Measurements from ENCODE around the gene MAGEA2B. TPM values are rescaled to one million over a fixed set of nuclear protein-coding genes. Genes with fewer than 3 reads are reported as not detected.
"Not testable (repeated sequence)": the region's sequence is repeated elsewhere in the genome, so short reads cannot be mapped to it uniquely, and the experiment has no call there.

Gene MAGEA2B
- polyA plus RNA-seq, 12 donors = not detected

DNA sequence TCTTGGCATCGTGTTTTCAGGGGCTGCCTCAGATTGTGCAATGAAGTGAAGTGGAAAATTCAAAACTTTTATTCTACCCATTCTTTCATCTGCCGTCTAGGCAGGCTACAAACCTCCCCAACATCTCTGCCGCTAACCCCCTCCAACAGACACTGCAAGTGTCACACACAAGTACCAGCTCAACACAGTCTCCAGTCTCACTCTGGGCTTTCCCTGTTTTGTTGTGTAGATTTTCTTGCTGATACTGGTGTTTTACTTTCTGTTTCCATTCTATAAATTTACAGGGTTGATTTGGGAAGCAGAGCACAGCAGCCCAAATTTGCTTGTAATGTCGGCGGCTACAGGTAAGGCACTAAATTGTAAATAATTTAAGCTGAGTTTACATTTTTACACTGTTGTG is 40.4 kb downstream of the MAGEA2B start:
- DNase-seq = not testable (repeated sequence)

- DNase-seq = not testable (repeated sequence)
Observed at GRCh38 chrX:152758918-152759317, 44.5 kb downstream of the MAGEA2B start, which contains the start of gene CSAG3. Gene CSAG3 (plus strand): TSS chrX:152759218.

DNA sequence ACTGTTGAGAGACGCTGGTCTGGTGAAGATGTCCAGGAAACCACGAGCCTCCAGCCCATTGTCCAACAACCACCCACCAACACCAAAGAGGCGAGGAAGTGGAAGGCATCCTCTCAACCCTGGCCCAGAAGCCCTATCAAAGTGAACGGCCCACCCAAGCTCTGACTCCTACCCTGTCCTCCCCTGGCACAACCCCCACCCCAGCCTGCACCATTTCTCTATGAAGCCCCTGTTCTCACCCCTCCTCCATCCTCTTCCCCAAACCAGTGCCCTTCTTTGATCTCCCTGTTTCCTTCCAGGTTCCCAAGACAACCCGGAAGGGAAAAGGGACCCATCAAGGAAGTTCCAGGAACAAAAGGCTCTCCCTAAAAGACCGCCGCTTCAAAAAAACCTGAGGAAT is 45.1 kb downstream of the MAGEA2B start:
- DNase-seq = not testable (repeated sequence)

DNA sequence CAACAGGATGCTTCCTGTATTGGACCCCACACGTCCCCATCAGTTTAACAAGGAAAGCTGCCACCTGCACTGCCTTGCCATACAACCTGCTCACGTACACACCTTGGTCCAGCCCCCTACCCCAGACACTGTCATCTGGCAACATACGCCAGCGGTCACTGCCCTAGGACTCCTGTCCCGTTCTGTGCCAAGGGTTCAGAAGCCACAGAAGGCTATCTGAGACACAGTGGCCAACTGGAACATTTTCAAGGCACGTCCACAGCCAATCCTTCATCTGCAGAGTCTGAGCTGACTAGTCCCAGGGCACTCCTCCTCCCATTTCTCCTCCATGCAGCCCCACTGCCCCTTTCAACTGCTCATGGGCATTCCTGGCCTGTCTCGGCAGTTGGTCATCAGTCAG is 47.2 kb downstream of the MAGEA2B start:
- not testable (repeated sequence) for DNase-seq

DNA sequence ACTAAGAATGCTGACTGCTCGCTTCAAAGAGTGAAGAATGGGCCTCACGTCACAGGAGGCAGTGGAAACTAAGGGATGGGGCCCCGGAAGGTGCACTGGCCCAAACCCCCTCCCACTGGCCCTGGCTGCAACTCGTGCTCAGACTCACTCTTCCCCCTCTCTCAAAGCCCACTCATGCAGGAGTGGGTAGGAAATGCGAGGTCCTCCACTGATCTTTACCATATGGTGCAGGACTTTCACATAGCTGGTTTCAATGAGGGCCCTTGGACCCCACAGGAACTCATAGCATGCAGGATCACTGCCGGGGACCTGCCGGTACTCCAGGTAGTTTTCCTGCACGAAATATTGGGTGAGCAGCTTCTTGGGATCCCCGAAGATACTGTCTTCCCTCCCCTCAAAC is 52.1 kb downstream of the MAGEA2B start:
- not testable (repeated sequence) for DNase-seq

Other genes starting within 250 kb of the MAGEA2B start
- 1 to 10 TPM in 11 of 12 donors, not detected in 1; 1.2 to 2.6 (median 1.6) TPM for gene GABRQ, start 76.7 kb upstream of the MAGEA2B start, polyA plus RNA-seq (ENCODE audit: insufficient read length in 12 of 12)
- gene MAGEA3, start 15.8 kb upstream of the MAGEA2B start, polyA plus RNA-seq (ENCODE audit: insufficient read length in 12 of 12) = not detected
- gene CSAG2, start 5.4 kb upstream of the MAGEA2B start, polyA plus RNA-seq (ENCODE audit: insufficient read length in 12 of 12) = not detected
- gene CSAG1, start 19.1 kb downstream of the MAGEA2B start, polyA plus RNA-seq (ENCODE audit: insufficient read length in 12 of 12) = under 1 TPM in 1 of 12 donors, not detected in 11; 0.30 TPM
- gene MAGEA12, start 19.1 kb downstream of the MAGEA2B start, polyA plus RNA-seq (ENCODE audit: insufficient read length in 12 of 12) = not detected
- under 1 TPM in 1 of 12 donors, not detected in 11; 0.35 TPM for gene MAGEA2, start 39.2 kb downstream of the MAGEA2B start, polyA plus RNA-seq (ENCODE audit: insufficient read length in 12 of 12)
- under 1 TPM in 1 of 12 donors, not detected in 11; 0.80 TPM for gene CSAG3, start 44.6 kb downstream of the MAGEA2B start, polyA plus RNA-seq (ENCODE audit: insufficient read length in 12 of 12)
- not detected for gene MAGEA6, start 55.1 kb downstream of the MAGEA2B start, polyA plus RNA-seq (ENCODE audit: insufficient read length in 12 of 12)
- gene CETN2, start 116.1 kb downstream of the MAGEA2B start, polyA plus RNA-seq (ENCODE audit: insufficient read length in 12 of 12) = 10 to 100 TPM in 11 of 12 donors, not detected in 1; 27.6 to 52.6 (median 35.8) TPM
- gene NSDHL, start 116.4 kb downstream of the MAGEA2B start, polyA plus RNA-seq (ENCODE audit: insufficient read length in 12 of 12) = 10 to 100 TPM in 10 of 12 donors, 1 to 10 TPM in 1, not detected in 1; 9.8 to 18.0 (median 12.1) TPM
- gene ZNF185, start 183.4 kb downstream of the MAGEA2B start, polyA plus RNA-seq (ENCODE audit: insufficient read length in 12 of 12) = 10 to 100 TPM in 11 of 12 donors, not detected in 1; 10.2 to 37.1 (median 18.8) TPM